ENCODE data around the gene OR5D16.
"Not testable (repeated sequence)": the region's sequence is repeated elsewhere in the genome, so short reads cannot be mapped to it uniquely, and the experiment has no call there.

Gene OR5D16

GRCh38 chr11:55882997-55883396 is 44.4 kb downstream of the OR5D16 start, which contains the start of gene TRIM51:
Gene TRIM51, plus strand, starts transcription at chr11:55883297. Its CDS starts 2,132 bp downstream, at chr11:55885429.
- not testable (repeated sequence) for H3K4me3 Mint-ChIP-seq; H3K4me1 Mint-ChIP-seq; H3K27ac Mint-ChIP-seq; DNase-seq; H3K36me3 Mint-ChIP-seq (ENCODE audit: low read depth); H3K27me3 Mint-ChIP-seq (ENCODE audit: low read depth, poor library complexity)
- H3K9me3 Mint-ChIP-seq = peaks cover 66% of the 10 kb centered on the region

GRCh38 chr11:55884995-55885394 is 46.4 kb downstream of the OR5D16 start:
- not testable (repeated sequence) for H3K4me3 Mint-ChIP-seq; H3K4me1 Mint-ChIP-seq; H3K27me3 Mint-ChIP-seq (ENCODE audit: low read depth, poor library complexity); DNase-seq; H3K36me3 Mint-ChIP-seq (ENCODE audit: low read depth); H3K27ac Mint-ChIP-seq
- peaks cover 62% of the 10 kb centered on the region for H3K9me3 Mint-ChIP-seq

GRCh38 chr11:55885481-55885880 is 46.9 kb downstream of the OR5D16 start:
- H3K27me3 Mint-ChIP-seq (ENCODE audit: low read depth, poor library complexity); H3K36me3 Mint-ChIP-seq (ENCODE audit: low read depth); H3K4me3 Mint-ChIP-seq; H3K4me1 Mint-ChIP-seq; H3K27ac Mint-ChIP-seq; DNase-seq: not testable (repeated sequence)
- H3K9me3 Mint-ChIP-seq = peaks cover 61% of the 10 kb centered on the region
